ENCODE measurements around the gene UBE2E3. TPM values are rescaled to one million over a fixed set of nuclear protein-coding genes. Genes with fewer than 3 reads are reported as not detected.

The UBE2E3 gene
- polyA plus RNA-seq, 1 donor, result 77.2 TPM

- whole genome bisulfite sequencing (ENCODE audit: insufficient coverage, low lambda C conversion rate), result no CpG with 5 or more reads among the region's 1 CpG
- H3K4me1 ChIP-seq (ENCODE audit: control insufficient read depth, insufficient read depth, low read length), result no peaks in the 10 kb centered on the region
Measured at GRCh38 chr2:180949896-180950295, 30.5 kb upstream of the UBE2E3 start.

GRCh38 chr2:180952082-180952481, 28.3 kb upstream of the UBE2E3 start:
- WGBS (ENCODE audit: insufficient coverage, low lambda C conversion rate), result no CpG with 5 or more reads among the region's 2 CpGs
- no peaks in the 10 kb centered on the region for H3K4me1 ChIP-seq (ENCODE audit: control insufficient read depth, insufficient read depth, low read length)
- H3K4me3 ChIP-seq (ENCODE audit: low read length), result no peak overlapping the region
- H3K27me3 ChIP-seq (ENCODE audit: control insufficient read depth, insufficient read depth, low read length), result no peaks in the 10 kb centered on the region
- H3K36me3 ChIP-seq (ENCODE audit: control insufficient read depth, insufficient read depth, low read length), result no peaks in the 10 kb centered on the region
- no peak overlapping the region for H3K27ac ChIP-seq (ENCODE audit: low read length)
- H3K9me3 ChIP-seq (ENCODE audit: control insufficient read depth, low read depth, low read length), result no peaks in the 10 kb centered on the region
- no peak for DNase-seq

More at GRCh38 chr2:180949896-180950295, 30.5 kb upstream of the UBE2E3 start:
- H3K27me3 ChIP-seq (ENCODE audit: control insufficient read depth, insufficient read depth, low read length), result no peaks in the 10 kb centered on the region
- H3K36me3 ChIP-seq (ENCODE audit: control insufficient read depth, insufficient read depth, low read length), result no peaks in the 10 kb centered on the region
- H3K27ac ChIP-seq (ENCODE audit: low read length), result no peak overlapping the region
- no peaks in the 10 kb centered on the region for H3K9me3 ChIP-seq (ENCODE audit: control insufficient read depth, low read depth, low read length)
- no peak overlapping the region for H3K4me3 ChIP-seq (ENCODE audit: low read length)
- no peak for DNase-seq

GRCh38 chr2:180952731-180953336, 27.6 kb upstream of the UBE2E3 start:
- no peak for DNase-seq
- Histone ChIP-seq H3K9me3 (ENCODE audit: control insufficient read depth, low read depth, low read length) (no peaks in the 10 kb centered on the region), H3K27me3 (ENCODE audit: control insufficient read depth, insufficient read depth, low read length) (no peaks in the 10 kb centered on the region), H3K4me3 (ENCODE audit: low read length) (no peak overlapping the region), H3K27ac (ENCODE audit: low read length) (no peak overlapping the region), H3K4me1 (ENCODE audit: control insufficient read depth, insufficient read depth, low read length) (no peaks in the 10 kb centered on the region), H3K36me3 (ENCODE audit: control insufficient read depth, insufficient read depth, low read length) (no peaks in the 10 kb centered on the region)

GRCh38 chr2:180953550-180953949, 26.9 kb upstream of the UBE2E3 start:
- H3K36me3 ChIP-seq (ENCODE audit: control insufficient read depth, insufficient read depth, low read length), result no peaks in the 10 kb centered on the region
- H3K9me3 ChIP-seq (ENCODE audit: control insufficient read depth, low read depth, low read length), result no peaks in the 10 kb centered on the region
- H3K4me1 ChIP-seq (ENCODE audit: control insufficient read depth, insufficient read depth, low read length), result no peaks in the 10 kb centered on the region
- no peak for DNase-seq
- no peak overlapping the region for H3K27ac ChIP-seq (ENCODE audit: low read length)
- no peak overlapping the region for H3K4me3 ChIP-seq (ENCODE audit: low read length)
- no peaks in the 10 kb centered on the region for H3K27me3 ChIP-seq (ENCODE audit: control insufficient read depth, insufficient read depth, low read length)

GRCh38 chr2:180955101-180955500, 25.3 kb upstream of the UBE2E3 start:
- DNase-seq, result no peak
- no peaks in the 10 kb centered on the region for H3K36me3 ChIP-seq (ENCODE audit: control insufficient read depth, insufficient read depth, low read length)
- no peaks in the 10 kb centered on the region for H3K4me1 ChIP-seq (ENCODE audit: control insufficient read depth, insufficient read depth, low read length)
- H3K27ac ChIP-seq (ENCODE audit: low read length), result no peak overlapping the region
- no peak overlapping the region for H3K4me3 ChIP-seq (ENCODE audit: low read length)
- H3K9me3 ChIP-seq (ENCODE audit: control insufficient read depth, low read depth, low read length), result no peaks in the 10 kb centered on the region
- H3K27me3 ChIP-seq (ENCODE audit: control insufficient read depth, insufficient read depth, low read length), result no peaks in the 10 kb centered on the region

GRCh38 chr2:180959787-180960186, 20.6 kb upstream of the UBE2E3 start:
- no peaks in the 10 kb centered on the region for H3K4me1 ChIP-seq (ENCODE audit: control insufficient read depth, insufficient read depth, low read length)
- DNase-seq, result no peak
- no peaks in the 10 kb centered on the region for H3K36me3 ChIP-seq (ENCODE audit: control insufficient read depth, insufficient read depth, low read length)
- H3K27me3 ChIP-seq (ENCODE audit: control insufficient read depth, insufficient read depth, low read length), result no peaks in the 10 kb centered on the region
- no peaks in the 10 kb centered on the region for H3K9me3 ChIP-seq (ENCODE audit: control insufficient read depth, low read depth, low read length)
- H3K27ac ChIP-seq (ENCODE audit: low read length), result no peak overlapping the region
- no peak overlapping the region for H3K4me3 ChIP-seq (ENCODE audit: low read length)
- 100% methylated on average over 1 of the region's 1 CpG for WGBS (ENCODE audit: insufficient coverage, low lambda C conversion rate)

- Histone ChIP-seq H3K4me1 (ENCODE audit: control insufficient read depth, insufficient read depth, low read length) (no peaks in the 10 kb centered on the region), H3K27ac (ENCODE audit: low read length) (no peak overlapping the region), H3K9me3 (ENCODE audit: control insufficient read depth, low read depth, low read length) (no peaks in the 10 kb centered on the region), H3K4me3 (ENCODE audit: low read length) (no peak overlapping the region), H3K27me3 (ENCODE audit: control insufficient read depth, insufficient read depth, low read length) (no peaks in the 10 kb centered on the region), H3K36me3 (ENCODE audit: control insufficient read depth, insufficient read depth, low read length) (no peaks in the 10 kb centered on the region)
- DNase-seq, result no peak
- WGBS (ENCODE audit: insufficient coverage, low lambda C conversion rate), result no CpG with 5 or more reads among the region's 3 CpGs
Measured at GRCh38 chr2:180960982-180961381, 19.4 kb upstream of the UBE2E3 start.

GRCh38 chr2:180962727-180963314, 17.6 kb upstream of the UBE2E3 start:
- no peaks in the 10 kb centered on the region for H3K27me3 ChIP-seq (ENCODE audit: control insufficient read depth, insufficient read depth, low read length)
- no peaks in the 10 kb centered on the region for H3K4me1 ChIP-seq (ENCODE audit: control insufficient read depth, insufficient read depth, low read length)
- no peak for DNase-seq
- 80% methylated on average over 2 of the region's 4 CpGs for WGBS (ENCODE audit: insufficient coverage, low lambda C conversion rate)
- H3K36me3 ChIP-seq (ENCODE audit: control insufficient read depth, insufficient read depth, low read length), result no peaks in the 10 kb centered on the region
- no peak overlapping the region for H3K4me3 ChIP-seq (ENCODE audit: low read length)
- H3K9me3 ChIP-seq (ENCODE audit: control insufficient read depth, low read depth, low read length), result no peaks in the 10 kb centered on the region
- no peak overlapping the region for H3K27ac ChIP-seq (ENCODE audit: low read length)

GRCh38 chr2:180966378-180966777, 14.0 kb upstream of the UBE2E3 start:
- no peak overlapping the region for H3K27ac ChIP-seq (ENCODE audit: low read length)
- no peaks in the 10 kb centered on the region for H3K27me3 ChIP-seq (ENCODE audit: control insufficient read depth, insufficient read depth, low read length)
- 93% methylated on average over 2 of the region's 3 CpGs for WGBS (ENCODE audit: insufficient coverage, low lambda C conversion rate)
- H3K9me3 ChIP-seq (ENCODE audit: control insufficient read depth, low read depth, low read length), result no peaks in the 10 kb centered on the region
- no peaks in the 10 kb centered on the region for H3K36me3 ChIP-seq (ENCODE audit: control insufficient read depth, insufficient read depth, low read length)
- H3K4me1 ChIP-seq (ENCODE audit: control insufficient read depth, insufficient read depth, low read length), result no peaks in the 10 kb centered on the region
- no peak for DNase-seq
- no peak overlapping the region for H3K4me3 ChIP-seq (ENCODE audit: low read length)

GRCh38 chr2:180969124-180969523, 11.3 kb upstream of the UBE2E3 start:
- H3K27ac ChIP-seq (ENCODE audit: low read length), result no peak overlapping the region
- no peak overlapping the region for H3K4me3 ChIP-seq (ENCODE audit: low read length)
- no peak for DNase-seq
- H3K27me3 ChIP-seq (ENCODE audit: control insufficient read depth, insufficient read depth, low read length), result no peaks in the 10 kb centered on the region
- no peaks in the 10 kb centered on the region for H3K9me3 ChIP-seq (ENCODE audit: control insufficient read depth, low read depth, low read length)
- H3K36me3 ChIP-seq (ENCODE audit: control insufficient read depth, insufficient read depth, low read length), result no peaks in the 10 kb centered on the region
- no CpG with 5 or more reads among the region's 1 CpG for WGBS (ENCODE audit: insufficient coverage, low lambda C conversion rate)
- H3K4me1 ChIP-seq (ENCODE audit: control insufficient read depth, insufficient read depth, low read length), result no peaks in the 10 kb centered on the region

- H3K4me1 ChIP-seq (ENCODE audit: control insufficient read depth, insufficient read depth, low read length), result no peaks in the 10 kb centered on the region
- no peak for DNase-seq
- no peaks in the 10 kb centered on the region for H3K36me3 ChIP-seq (ENCODE audit: control insufficient read depth, insufficient read depth, low read length)
- 70% methylated on average over 2 of the region's 3 CpGs for WGBS (ENCODE audit: insufficient coverage, low lambda C conversion rate)
- no peaks in the 10 kb centered on the region for H3K27me3 ChIP-seq (ENCODE audit: control insufficient read depth, insufficient read depth, low read length)
- no peaks in the 10 kb centered on the region for H3K9me3 ChIP-seq (ENCODE audit: control insufficient read depth, low read depth, low read length)
- no peak overlapping the region for H3K4me3 ChIP-seq (ENCODE audit: low read length)
- no peak overlapping the region for H3K27ac ChIP-seq (ENCODE audit: low read length)
Measured at GRCh38 chr2:180970016-180970415, 10.4 kb upstream of the UBE2E3 start.
